K562 (cell line): Measurements from ENCODE around the gene A4GNT. TPM values are rescaled to one million over a fixed set of nuclear protein-coding genes. Genes with fewer than 3 reads are reported as not detected.

ENCODE experiments used
- ATAC-seq: fragments of 200-7000 bp; cut with Tn5 transposase; 3 replicates; pipeline ENCODE4 v1.9.1; 2020; ENCODE audit warnings: moderate library complexity
- BruUV-seq: library from RNA; stranded (reverse); fragments of 400-500 nt; replicated peaks from 2 replicates; lab custom pipeline; 2021; lab: Mats Ljungman, UMichigan
- CTCF ChIA-PET: fragments of 300-600 bp; formaldehyde crosslinking; extraction: SDS; loops from one replicate; lab custom pipeline; 2021; ENCODE audit warnings: low intra/inter-chr PET ratio; lab: Yijun Ruan, JAX
- POLR2A ChIA-PET: fragments of 300-600, 350-650 bp; sonication (Branson Sonifier 250); formaldehyde crosslinking; extraction: SDS; loops from one replicate; lab custom pipeline; 2021; ENCODE audit warnings: antibody characterized with exemption, inconsistent platforms; lab: Yijun Ruan, JAX
- DNase-seq, 4 experiments: peaks; one replicate each; pipeline versions ENCODE4 v3.0.0 to v3.0.0-alpha.2; 2011 to 2018; ENCODE audit warnings: low spot score in 3 of 4, mixed read lengths in 3 of 4; ENCODE audit errors: extremely low read depth in 1 of 4
- FAIRE-seq: peaks from 2 replicates; lab custom pipeline; 2011; peaks lifted over from hg19 to GRCh38; lab: Jason Lieb, UNC
- H2AFZ ChIP-seq: 2 replicates; pipeline ENCODE4 v1.6.0; 2011; ENCODE audit warnings: low read depth, low read length, control low read depth, inconsistent platforms
- H3K27ac ChIP-seq: fragments of 200-600 bp; 3 replicates; pipeline ENCODE4 v1.8.0; 2011; ENCODE audit warnings: low read depth, mild to moderate bottlenecking, control low read depth, inconsistent platforms, low read length, moderate library complexity, mixed read lengths; ENCODE audit errors: extremely low read depth
- H3K27me3 ChIP-seq, 2 experiments: fragments of 300-600 bp in 1 of 2; 2 replicates in 1 of 2; 3 replicates in 1 of 2; pipeline versions ENCODE4 v1.6.0 to v1.8.0; 2011; ENCODE audit warnings: inconsistent platforms in 2 of 2, low read length in 2 of 2, mild to moderate bottlenecking in 1 of 2, mixed read lengths in 1 of 2, moderate library complexity in 1 of 2; ENCODE audit not compliant: control insufficient read depth in 2 of 2, insufficient read depth in 2 of 2
- H3K36me3 ChIP-seq: fragments of 300-600 bp; 3 replicates; pipeline ENCODE4 v1.8.0; 2011; ENCODE audit warnings: mild to moderate bottlenecking, low read length, inconsistent platforms; ENCODE audit not compliant: control insufficient read depth, insufficient read depth
- H3K4me1 ChIP-seq, 2 experiments: fragments of 200-600 bp in 1 of 2; replicated peaks in 1 of 2; 2 replicates in 1 of 2; 3 replicates in 1 of 2; pipeline versions ENCODE4 v1.5.1 to v1.8.0; 2011; ENCODE audit warnings: inconsistent platforms in 2 of 2, low read length in 2 of 2, mild to moderate bottlenecking in 1 of 2, mixed read lengths in 1 of 2, moderate library complexity in 1 of 2; ENCODE audit not compliant: control insufficient read depth in 2 of 2, insufficient read depth in 2 of 2
- H3K4me2 ChIP-seq: 2 replicates; pipeline ENCODE4 v1.6.1; 2011; ENCODE audit warnings: low read length, control low read depth, inconsistent platforms, mixed read lengths; ENCODE audit not compliant: insufficient read depth
- H3K4me3 ChIP-seq: fragments of 200-600 bp; sonication (generic), shearing (Covaris generic); 2 replicates; pipeline ENCODE4 v1.5.1; 2016; ENCODE audit warnings: control low read depth, inconsistent platforms
- H3K79me2 ChIP-seq: fragments of 200-600 bp; 3 replicates; pipeline ENCODE4 v1.8.0; 2011; ENCODE audit warnings: low read length, inconsistent platforms; ENCODE audit not compliant: control insufficient read depth, insufficient read depth
- H3K9ac ChIP-seq, 2 experiments: 2 replicates each; pipeline versions ENCODE4 v1.6.0 to v1.6.1; 2011; ENCODE audit warnings: low read depth in 2 of 2, low read length in 2 of 2, control low read depth in 1 of 2, inconsistent platforms in 1 of 2, mild to moderate bottlenecking in 1 of 2, mixed read lengths in 1 of 2; ENCODE audit not compliant: insufficient read depth in 1 of 2
- H3K9me1 ChIP-seq: one replicate; pipeline ENCODE4 v1.6.0; 2011; ENCODE audit warnings: inconsistent platforms, mild to moderate bottlenecking, low read length, moderate library complexity; ENCODE audit not compliant: control insufficient read depth, insufficient read depth
- H3K9me3 ChIP-seq: replicated peaks from 2 replicates; pipeline ENCODE4 v1.5.1; 2011; ENCODE audit warnings: low read depth, low read length, inconsistent platforms; ENCODE audit not compliant: control insufficient read depth, insufficient read depth
- H4K20me1 ChIP-seq: replicated peaks from 2 replicates; pipeline ENCODE4 v1.6.1; 2011; ENCODE audit warnings: low read length, inconsistent platforms, mixed read lengths; ENCODE audit not compliant: control insufficient read depth, insufficient read depth
- CEBPB ChIP-seq: fragments of 450-650 bp; IDR thresholded peaks from 2 replicates; pipeline ENCODE4 v1.6.1; 2016; ENCODE audit warnings: missing genetic modification characterization, missing compliant biosample characterization
- HMG20A ChIP-seq: fragments of 450-650 bp; formaldehyde crosslinking; conservative IDR thresholded peaks from 2 replicates; pipeline ENCODE4 v1.4.0; 2020; ENCODE audit warnings: mild to moderate bottlenecking, mixed read lengths
- NBN ChIP-seq: fragments of 450-650 bp; IDR thresholded peaks from 2 replicates; pipeline ENCODE4 v1.6.1; 2016; ENCODE audit warnings: low read depth, mild to moderate bottlenecking
- ZKSCAN8 ChIP-seq: fragments of 200-800 bp; sonication (Bioruptor generic); IDR thresholded peaks from 2 replicates; pipeline ENCODE4 v1.6.1; 2016; ENCODE audit warnings: missing genetic modification characterization, missing compliant biosample characterization
- ZNF512 ChIP-seq: IDR thresholded peaks from 2 replicates; pipeline ENCODE4 v1.6.1; 2016; ENCODE audit warnings: missing genetic modification characterization, missing compliant biosample characterization
- ZNF830 ChIP-seq: fragments of 250-450 bp; sonication (Bioruptor Pico); IDR thresholded peaks from 2 replicates; pipeline ENCODE4 v1.5.0; 2021; ENCODE audit warnings: mild to moderate bottlenecking
- WGBS: fragments of 100-300 bp; shearing (Covaris generic); methylation state at CpG from one replicate; pipeline ENCODE4 v1.1.6; 2016; ENCODE audit warnings: low coverage, mixed read lengths; ENCODE audit not compliant: insufficient coverage; ENCODE audit errors: missing lambda C conversion rate; 5-methylcytosine and 5-hydroxymethylcytosine counted together
- in situ Hi-C: fragments of 300-500 bp; cut with MboI; formaldehyde crosslinking; loops from 4 replicates; pipeline ENCODE4 v1.15.0; 2018; ENCODE audit warnings: inconsistent platforms, mixed read lengths
- intact Hi-C: fragments of 100-400 bp; cut with micrococcal nuclease; formaldehyde crosslinking; loops from 2 replicates; pipeline ENCODE4 v1.14.2; 2022
- polyA plus RNA-seq, 8 experiments: library from polyadenylated mRNA; depleted of rRNA in 4 of 8; stranded (reverse) in 5 of 8; unstranded in 3 of 8; fragments of >200 nt; fragmentation: Nextera tagmentation in 2 of 8; fragmentation: Illumina TruSeq in 1 of 8; extraction: Ambion mirVana in 2 of 8; extraction: Trizol in 1 of 8; gene quantifications; 2 replicates each; pipeline versions ENCODE4 v1.2.1 to v1.2.3, GENCODE V29; 2011 to 2014; ENCODE audit warnings: inconsistent platforms in 1 of 8, missing spikeins in 1 of 8
- total RNA-seq, 7 experiments: library from RNA; depleted of rRNA in 6 of 7; stranded (reverse); fragments of >200 nt in 6 of 7; fragmentation: Illumina TruSeq in 2 of 7; extraction: Trizol in 2 of 7; gene quantifications; 2 replicates each; pipeline versions ENCODE4 v1.2.1 to v1.2.3, GENCODE V29; 2011 to 2021; ENCODE audit warnings: low replicate concordance in 1 of 7

The A4GNT gene
- total and polyA plus RNA-seq, 9 of the 15 experiments (the other 6 are each of a cell fraction or from before 2014, with no cell fraction given): not detected

GRCh38 chr3:138157743-138158142 lies 25.6 kb upstream of the A4GNT start:
- no peaks in the 10 kb centered on the region for H3K9me1 ChIP-seq
- no TSS peak for BruUV-seq
- H3K4me3 ChIP-seq: no peak overlapping the region
- H3K79me2 ChIP-seq: no peaks in the 10 kb centered on the region
- ATAC-seq: no peak
- intact Hi-C loops (no loop called here), in situ Hi-C loops (no loop called here)
- FAIRE-seq: no peak
- H3K27ac ChIP-seq: no peak overlapping the region
- H3K4me2 ChIP-seq: no peak overlapping the region
- no peak for TF ChIP-seq ZNF830 (CRISPR knock-in tag)
- TF ChIP-seq HMG20A (CRISPR knock-in tag): no peak
- peak; percentile 60; the same call in 1 of the 2 replicates for TF ChIP-seq ZNF512 (tag)
- no peak for TF ChIP-seq NBN
- no peaks in the 10 kb centered on the region for H3K9me3 ChIP-seq
- POLR2A ChIA-PET: interaction anchor here (0.7 to 1.2 kb wide), 4 partner anchors 9 to 35 kb away, joined by 3 to 4 read pairs (median 4); no protein-coding TSS in a partner anchor
- no peaks in the 10 kb centered on the region for H3K27me3 ChIP-seq
- CTCF ChIA-PET: no interaction called here
- H3K9ac ChIP-seq: no peak overlapping the region
- H4K20me1 ChIP-seq: no peaks in the 10 kb centered on the region
- 74% methylated on average over 4 of the region's 4 CpGs for WGBS
- H3K4me1 ChIP-seq: peaks cover 0 to 4% of the 10 kb centered on the region in 2 experiments; a peak in 2 of 5 replicates
- no peak overlapping the region for H2AFZ ChIP-seq
- peaks cover 13% of the 10 kb centered on the region for H3K36me3 ChIP-seq
- no peak for DNase-seq

GRCh38 chr3:138154534-138154933 lies 22.3 kb upstream of the A4GNT start:
- FAIRE-seq (no peak), ATAC-seq (no peak), DNase-seq (no peak)
- no peaks in the 10 kb centered on the region for H3K4me1 ChIP-seq
- no peak overlapping the region for H3K27ac ChIP-seq
- H3K27me3 ChIP-seq: no peaks in the 10 kb centered on the region
- in situ Hi-C loops: no loop called here
- no peak for TF ChIP-seq ZKSCAN8 (CRISPR knock-in tag)
- no peak for TF ChIP-seq CEBPB (tag)
- H3K36me3 ChIP-seq: no peaks in the 10 kb centered on the region
- H3K9me1 ChIP-seq: no peaks in the 10 kb centered on the region
- ChIA-PET POLR2A (no interaction called here), CTCF (interaction anchor here (0.6 kb wide), 1 partner anchor 20 kb away, joined by 3 read pairs; no protein-coding TSS in a partner anchor)
- no peak overlapping the region for H2AFZ ChIP-seq
- no peaks in the 10 kb centered on the region for H3K9me3 ChIP-seq
- no peak overlapping the region for H3K4me2 ChIP-seq
- no TSS peak for BruUV-seq
- no peaks in the 10 kb centered on the region for H3K79me2 ChIP-seq
- H3K4me3 ChIP-seq: no peak overlapping the region
- intact Hi-C loops: no loop called here
- H3K9ac ChIP-seq: no peak overlapping the region
- H4K20me1 ChIP-seq: no peaks in the 10 kb centered on the region
